Measurements from ENCODE around the gene ANGEL1.

DNA sequence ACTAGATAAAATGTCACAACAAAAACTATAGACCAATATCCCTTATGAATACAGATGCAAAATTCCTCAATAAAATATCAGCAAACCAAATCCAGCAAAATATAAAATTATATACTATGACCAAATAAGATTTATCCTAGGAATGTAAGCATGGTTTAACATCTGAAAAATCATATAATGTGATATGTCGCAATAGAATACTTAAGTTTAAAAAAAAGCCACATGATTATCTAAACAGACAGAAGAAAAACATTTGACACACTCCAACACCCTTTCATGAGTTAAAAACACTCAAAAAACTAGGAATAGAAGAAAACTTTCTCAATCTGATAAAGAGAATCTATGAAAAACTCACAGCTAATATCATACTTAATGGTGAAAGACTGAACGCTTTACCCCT is 20.3 kb downstream of the ANGEL1 start:
- TF ChIP-seq, protein P1, sequence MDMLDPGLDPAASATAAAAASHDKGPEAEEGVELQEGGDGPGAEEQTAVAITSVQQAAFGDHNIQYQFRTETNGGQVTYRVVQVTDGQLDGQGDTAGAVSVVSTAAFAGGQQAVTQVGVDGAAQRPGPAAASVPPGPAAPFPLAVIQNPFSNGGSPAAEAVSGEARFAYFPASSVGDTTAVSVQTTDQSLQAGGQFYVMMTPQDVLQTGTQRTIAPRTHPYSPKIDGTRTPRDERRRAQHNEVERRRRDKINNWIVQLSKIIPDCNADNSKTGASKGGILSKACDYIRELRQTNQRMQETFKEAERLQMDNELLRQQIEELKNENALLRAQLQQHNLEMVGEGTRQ (IDR thresholded peaks at IDR 0.05; ENCODE audit: low read length): no peak
- TF ChIP-seq, protein P2, sequence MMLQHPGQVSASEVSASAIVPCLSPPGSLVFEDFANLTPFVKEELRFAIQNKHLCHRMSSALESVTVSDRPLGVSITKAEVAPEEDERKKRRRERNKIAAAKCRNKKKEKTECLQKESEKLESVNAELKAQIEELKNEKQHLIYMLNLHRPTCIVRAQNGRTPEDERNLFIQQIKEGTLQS (IDR thresholded peaks at IDR 0.05; ENCODE audit: insufficient read depth, low read depth, low read length): no peak
- TF ChIP-seq, protein P3, sequence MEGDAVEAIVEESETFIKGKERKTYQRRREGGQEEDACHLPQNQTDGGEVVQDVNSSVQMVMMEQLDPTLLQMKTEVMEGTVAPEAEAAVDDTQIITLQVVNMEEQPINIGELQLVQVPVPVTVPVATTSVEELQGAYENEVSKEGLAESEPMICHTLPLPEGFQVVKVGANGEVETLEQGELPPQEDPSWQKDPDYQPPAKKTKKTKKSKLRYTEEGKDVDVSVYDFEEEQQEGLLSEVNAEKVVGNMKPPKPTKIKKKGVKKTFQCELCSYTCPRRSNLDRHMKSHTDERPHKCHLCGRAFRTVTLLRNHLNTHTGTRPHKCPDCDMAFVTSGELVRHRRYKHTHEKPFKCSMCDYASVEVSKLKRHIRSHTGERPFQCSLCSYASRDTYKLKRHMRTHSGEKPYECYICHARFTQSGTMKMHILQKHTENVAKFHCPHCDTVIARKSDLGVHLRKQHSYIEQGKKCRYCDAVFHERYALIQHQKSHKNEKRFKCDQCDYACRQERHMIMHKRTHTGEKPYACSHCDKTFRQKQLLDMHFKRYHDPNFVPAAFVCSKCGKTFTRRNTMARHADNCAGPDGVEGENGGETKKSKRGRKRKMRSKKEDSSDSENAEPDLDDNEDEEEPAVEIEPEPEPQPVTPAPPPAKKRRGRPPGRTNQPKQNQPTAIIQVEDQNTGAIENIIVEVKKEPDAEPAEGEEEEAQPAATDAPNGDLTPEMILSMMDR (IDR thresholded peaks at IDR 0.05; ENCODE audit: control extremely low read depth in 1 of 3, insufficient read depth in 1 of 3, low read depth in 1 of 3, low read length in 3 of 3): no peak
- TF ChIP-seq TAF1 (IDR thresholded peaks at IDR 0.05; ENCODE audit: low read depth, low read length): no peak
- TF ChIP-seq SUZ12 (IDR thresholded peaks at IDR 0.05; ENCODE audit: low read length): no peak
- TF ChIP-seq, protein P4, sequence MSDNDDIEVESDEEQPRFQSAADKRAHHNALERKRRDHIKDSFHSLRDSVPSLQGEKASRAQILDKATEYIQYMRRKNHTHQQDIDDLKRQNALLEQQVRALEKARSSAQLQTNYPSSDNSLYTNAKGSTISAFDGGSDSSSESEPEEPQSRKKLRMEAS (IDR thresholded peaks at IDR 0.05): no peak
- TF ChIP-seq RNF2 (IDR thresholded peaks at IDR 0.05; ENCODE audit: borderline replicate concordance, low read depth, low read length, missing control alignments, poor library complexity, severe bottlenecking): no peak
- no peak for TF ChIP-seq EP300 (IDR thresholded peaks at IDR 0.05; ENCODE audit: borderline replicate concordance in 1 of 2, low read depth in 2 of 2, low read length in 2 of 2)

Measured in H1 (cell line).